Upper lobe of left lung (tissue), 4 donors: ENCODE results near the gene SMIM31.

Experiments
- CTCF ChIP-seq, 6 experiments: fragments of 450-650 bp in 4 of 6; fragments of 200-600 bp in 2 of 6; sonication (generic) in 2 of 6; IDR thresholded peaks; one replicate each; pipeline ENCODE4 v1.5.1; 2016 to 2019; ENCODE audit warnings: antibody characterized with exemption in 6 of 6
- EP300 ChIP-seq, 4 donors: sonication (generic); formaldehyde crosslinking; IDR thresholded peaks; one replicate each; pipeline ENCODE4 v1.5.1; 2017; ENCODE audit warnings: antibody characterized with exemption in 4 of 4, control low read depth in 2 of 4
- POLR2A ChIP-seq, 4 donors: fragments of 450-650 bp; IDR thresholded peaks; one replicate each; pipeline ENCODE4 v1.5.1; 2016 to 2017; ENCODE audit warnings: antibody characterized with exemption in 4 of 4, mild to moderate bottlenecking in 2 of 4

- no peak for TF ChIP-seq CTCF (IDR thresholded peaks at IDR 0.05)
- no peak for TF ChIP-seq EP300 (IDR thresholded peaks at IDR 0.05)
- TF ChIP-seq POLR2A (IDR thresholded peaks at IDR 0.05) = no peak
Measured at GRCh38 chr4:164847967-164848649, 94.2 kb downstream of the SMIM31 start.
